Natural killer cell (primary cell): ENCODE results near the gene CCDC152. TPM values are rescaled to one million over a fixed set of nuclear protein-coding genes. Genes with fewer than 3 reads are reported as not detected.
A peak's percentile ranks its signal among the peaks of the same experiment; 100 is the strongest.

Source experiments
- ATAC-seq, 3 donors: fragments of 150-1000 bp in 2 of 3; fragments of 200-7000 bp in 1 of 3; cut with Tn5 transposase; 1 replicate in 1 of 3; 2 replicates in 2 of 3; pipeline ENCODE4 v1.10.0; 2021; ENCODE audit warnings: mild to moderate bottlenecking in 2 of 3, moderate library complexity in 2 of 3
- DNase-seq, 2 donors: peaks; one replicate each; pipeline versions ENCODE4 v3.0.0 to v3.0.0-alpha.2; 2013 to 2021; ENCODE audit warnings: mixed read lengths in 1 of 2
- H3K27ac ChIP-seq: one replicate; pipeline ENCODE4 v1.5.1; 2013; ENCODE audit warnings: mild to moderate bottlenecking, low read length
- H3K27me3 ChIP-seq: one replicate; pipeline ENCODE4 v1.6.1; 2013; ENCODE audit warnings: low read length; ENCODE audit not compliant: control insufficient read depth, insufficient read depth
- H3K36me3 ChIP-seq: one replicate; pipeline ENCODE4 v1.6.1; 2013; ENCODE audit warnings: low read length; ENCODE audit not compliant: control insufficient read depth, insufficient read depth
- H3K4me1 ChIP-seq: one replicate; pipeline ENCODE4 v1.6.1; 2013; ENCODE audit warnings: low read length; ENCODE audit not compliant: control insufficient read depth, insufficient read depth
- H3K4me3 ChIP-seq: one replicate; pipeline ENCODE4 v1.5.1; 2013; ENCODE audit warnings: low read length
- H3K9me3 ChIP-seq: one replicate; pipeline ENCODE4 v1.6.1; 2013; ENCODE audit warnings: low read length; ENCODE audit not compliant: control insufficient read depth, insufficient read depth
- H3K27ac Mint-ChIP-seq, 2 donors: one replicate each; pipeline ENCODE4 v1.8.0; 2022; ENCODE audit warnings: mild to moderate bottlenecking in 2 of 2, mixed read lengths in 2 of 2, moderate library complexity in 1 of 2
- H3K27me3 Mint-ChIP-seq, 2 donors: one replicate each; pipeline ENCODE4 v1.8.0; 2022; ENCODE audit warnings: low read depth in 2 of 2, mixed read lengths in 2 of 2
- H3K36me3 Mint-ChIP-seq: one replicate; pipeline ENCODE4 v1.8.0; 2022; ENCODE audit warnings: mixed read lengths
- H3K4me1 Mint-ChIP-seq, 2 donors: one replicate each; pipeline ENCODE4 v1.8.0; 2022; ENCODE audit warnings: mixed read lengths in 2 of 2
- H3K4me3 Mint-ChIP-seq: one replicate; pipeline ENCODE4 v1.8.0; 2022; ENCODE audit warnings: mild to moderate bottlenecking, moderate library complexity, mixed read lengths
- H3K9me3 Mint-ChIP-seq, 2 donors: one replicate each; pipeline ENCODE4 v1.8.0; 2022; ENCODE audit warnings: mixed read lengths in 2 of 2
- WGBS: methylation state at CpG from one replicate; pipeline ENCODE4 v1.1.7; 2013; ENCODE audit warnings: missing lambda C conversion rate; ENCODE audit not compliant: insufficient coverage; 5-methylcytosine and 5-hydroxymethylcytosine counted together
- intact Hi-C: fragments of 100-400 bp; cut with micrococcal nuclease; formaldehyde crosslinking; loops from one replicate; pipeline ENCODE4 v1.14.2; 2022
- total RNA-seq, 4 donors: library from RNA; stranded (reverse); fragments of 120-200 nt in 1 of 4; gene quantifications; one replicate each; pipeline versions ENCODE4 v1.2.3 to v1.2.4, GENCODE V29; 2013 to 2022
- TF ChIP-seq, protein P1 (sequence below): fragments of 200-600 bp; IDR thresholded peaks from one replicate; pipeline ENCODE4 v1.8.0; 2022; ENCODE audit warnings: antibody characterized with exemption

The CCDC152 gene
- total RNA-seq, 3 donors from 2014 or later (not counting 1 experiment from before 2014, with no cell fraction given) = 4.0 to 4.9 (median 4.0) TPM

DNA sequence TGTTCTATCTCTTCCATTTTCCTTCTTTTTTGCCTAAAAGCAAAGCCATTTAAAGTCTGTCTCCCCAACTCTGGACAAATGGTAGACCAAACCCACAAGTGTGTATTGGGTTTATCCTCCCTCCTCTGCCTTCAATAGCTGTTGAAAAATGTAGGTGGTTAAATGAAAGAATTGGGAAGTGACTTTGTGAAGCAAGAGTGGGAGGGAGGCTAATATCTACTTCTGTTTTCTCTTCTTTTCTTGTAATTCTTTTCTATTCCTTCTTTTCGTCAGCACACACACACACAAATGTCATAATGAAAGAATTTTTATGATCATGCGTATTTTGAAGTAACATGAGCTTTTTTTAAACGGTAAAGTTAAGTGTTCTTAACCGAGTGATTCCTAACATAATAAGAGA is 3.8 kb downstream of the CCDC152 start:
- Mint-ChIP-seq H3K36me3 (no peaks in the 10 kb centered on the region), H3K4me1 (peaks cover 14% of the 10 kb centered on the region in 2 donors), H3K27me3 (peaks cover 0 to 2% of the 10 kb centered on the region in 2 donors), H3K9me3 (no peaks in the 10 kb centered on the region), H3K4me3 (no peak overlapping the region), H3K27ac (no peak overlapping the region)
- Histone ChIP-seq H3K4me3 (no peak overlapping the region), H3K27me3 (no peaks in the 10 kb centered on the region), H3K9me3 (no peaks in the 10 kb centered on the region), H3K36me3 (peaks cover 3% of the 10 kb centered on the region), H3K27ac (no peak overlapping the region), H3K4me1 (no peaks in the 10 kb centered on the region)
- TF ChIP-seq, protein P1, sequence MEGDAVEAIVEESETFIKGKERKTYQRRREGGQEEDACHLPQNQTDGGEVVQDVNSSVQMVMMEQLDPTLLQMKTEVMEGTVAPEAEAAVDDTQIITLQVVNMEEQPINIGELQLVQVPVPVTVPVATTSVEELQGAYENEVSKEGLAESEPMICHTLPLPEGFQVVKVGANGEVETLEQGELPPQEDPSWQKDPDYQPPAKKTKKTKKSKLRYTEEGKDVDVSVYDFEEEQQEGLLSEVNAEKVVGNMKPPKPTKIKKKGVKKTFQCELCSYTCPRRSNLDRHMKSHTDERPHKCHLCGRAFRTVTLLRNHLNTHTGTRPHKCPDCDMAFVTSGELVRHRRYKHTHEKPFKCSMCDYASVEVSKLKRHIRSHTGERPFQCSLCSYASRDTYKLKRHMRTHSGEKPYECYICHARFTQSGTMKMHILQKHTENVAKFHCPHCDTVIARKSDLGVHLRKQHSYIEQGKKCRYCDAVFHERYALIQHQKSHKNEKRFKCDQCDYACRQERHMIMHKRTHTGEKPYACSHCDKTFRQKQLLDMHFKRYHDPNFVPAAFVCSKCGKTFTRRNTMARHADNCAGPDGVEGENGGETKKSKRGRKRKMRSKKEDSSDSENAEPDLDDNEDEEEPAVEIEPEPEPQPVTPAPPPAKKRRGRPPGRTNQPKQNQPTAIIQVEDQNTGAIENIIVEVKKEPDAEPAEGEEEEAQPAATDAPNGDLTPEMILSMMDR = no peak
- DNase-seq (no peak), ATAC-seq (no peak)
- 100% methylated on average over 2 of the region's 4 CpGs for WGBS
- intact Hi-C loops = no loop called here

DNA sequence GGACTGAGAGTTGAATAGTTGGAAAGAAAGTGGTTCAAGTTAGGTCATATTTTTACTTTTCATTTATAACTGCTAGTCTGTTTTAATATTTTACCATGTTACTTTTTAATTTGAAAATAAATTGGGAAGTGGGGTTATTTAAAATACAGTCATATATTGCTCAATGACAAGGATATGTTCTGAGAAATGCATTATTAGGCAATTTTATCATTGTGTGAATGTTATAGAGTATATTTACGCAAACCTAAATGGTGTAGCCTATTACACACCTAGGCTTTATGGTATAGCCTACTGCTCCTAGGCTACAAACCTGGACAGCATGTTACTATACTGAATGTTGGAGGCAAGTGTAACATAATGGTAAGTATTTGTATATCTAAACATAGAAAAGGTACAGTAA is 5.2 kb downstream of the CCDC152 start:
- Mint-ChIP-seq H3K27ac (no peak overlapping the region), H3K9me3 (no peaks in the 10 kb centered on the region), H3K36me3 (no peaks in the 10 kb centered on the region), H3K4me1 (peaks cover 10% of the 10 kb centered on the region in 2 donors), H3K4me3 (no peak overlapping the region), H3K27me3 (peaks cover 0 to 2% of the 10 kb centered on the region in 2 donors)
- TF ChIP-seq, protein P1 = no peak
- no peak for DNase-seq
- Histone ChIP-seq H3K27ac (no peak overlapping the region), H3K4me1 (no peaks in the 10 kb centered on the region), H3K36me3 (peaks cover 3% of the 10 kb centered on the region), H3K9me3 (no peaks in the 10 kb centered on the region), H3K4me3 (no peak overlapping the region), H3K27me3 (no peaks in the 10 kb centered on the region)
- intact Hi-C loops = no loop called here
- no CpG with 5 or more reads among the region's 1 CpG for WGBS
- no peak for ATAC-seq

DNA sequence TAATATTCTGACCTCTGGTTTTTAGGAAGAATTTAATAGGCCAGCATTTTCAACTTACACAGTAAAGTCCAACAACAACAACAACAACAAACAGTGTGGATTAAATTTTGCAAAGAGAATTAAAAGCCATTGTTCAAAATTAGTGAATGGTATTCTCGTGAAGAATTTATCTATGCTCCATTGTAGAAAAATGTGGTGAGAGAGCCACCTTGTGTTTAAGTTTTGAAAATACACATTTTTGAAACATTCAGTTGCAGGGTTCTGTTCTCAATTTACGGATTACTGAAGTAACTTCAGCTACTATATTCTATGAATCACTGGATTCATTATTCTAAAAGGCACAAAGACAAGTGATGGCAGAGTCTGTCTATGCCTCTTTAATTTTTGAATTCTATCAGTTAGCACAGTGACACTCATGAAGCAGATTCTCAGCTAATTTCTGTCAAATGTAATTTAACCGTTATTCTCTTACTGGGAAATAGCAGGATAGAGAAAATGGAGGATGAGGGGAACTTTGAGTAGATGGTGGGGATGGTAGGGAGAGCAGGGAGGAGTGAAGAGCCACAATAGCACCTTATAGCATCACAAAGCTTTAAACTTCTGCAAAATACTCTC is 11.0 kb downstream of the CCDC152 start:
- intact Hi-C loops = loop anchor here (1.0 to 5.0 kb wide), 2 partner anchors 760 to 911 kb away; no protein-coding TSS in a partner anchor
- no peaks in the 10 kb centered on the region for H3K9me3 ChIP-seq
- peak in 1 of 2 donors; percentile 46 for DNase-seq
- WGBS = 75% methylated on average over 2 of the region's 3 CpGs
- H3K27me3 Mint-ChIP-seq = peaks cover 4 to 5% of the 10 kb centered on the region in 2 donors
- no peak overlapping the region for H3K27ac ChIP-seq
- no peak overlapping the region for H3K4me3 Mint-ChIP-seq
- no peaks in the 10 kb centered on the region for H3K27me3 ChIP-seq
- H3K36me3 Mint-ChIP-seq = no peaks in the 10 kb centered on the region
- no peak overlapping the region for H3K4me3 ChIP-seq
- no peaks in the 10 kb centered on the region for H3K4me1 ChIP-seq
- peaks cover 3% of the 10 kb centered on the region for H3K36me3 ChIP-seq
- no peak overlapping the region for H3K27ac Mint-ChIP-seq
- H3K9me3 Mint-ChIP-seq = no peaks in the 10 kb centered on the region
- peak in 2 of 3 donors; percentile 44 to 53 for ATAC-seq
- no peaks in the 10 kb centered on the region for H3K4me1 Mint-ChIP-seq
- TF ChIP-seq, protein P1 = peak; percentile 71

DNA sequence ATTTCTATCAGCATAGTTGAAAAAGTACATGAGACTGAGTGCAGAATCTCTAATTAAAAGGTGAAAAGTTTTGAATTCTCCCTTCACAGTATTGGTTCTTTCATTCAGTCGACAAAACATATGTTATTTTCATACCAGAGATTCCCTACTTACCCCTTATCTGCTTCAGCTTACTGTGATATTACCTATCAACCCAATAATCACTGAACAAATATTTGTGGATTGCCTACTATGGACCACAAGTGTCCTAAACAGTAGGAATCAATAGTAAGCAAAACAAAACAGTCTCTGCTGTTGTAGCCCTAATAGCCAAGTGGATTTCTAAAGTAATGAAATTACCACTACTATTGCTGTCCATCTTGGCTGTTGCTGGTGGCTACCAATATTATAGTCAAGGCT is 11.5 kb downstream of the CCDC152 start:
- WGBS = 63% methylated on average over 1 of the region's 1 CpG
- Histone ChIP-seq H3K36me3 (no peaks in the 10 kb centered on the region), H3K4me3 (no peak overlapping the region), H3K9me3 (no peaks in the 10 kb centered on the region), H3K4me1 (no peaks in the 10 kb centered on the region), H3K27me3 (no peaks in the 10 kb centered on the region), H3K27ac (no peak overlapping the region)
- no peak for DNase-seq
- Mint-ChIP-seq H3K9me3 (no peaks in the 10 kb centered on the region), H3K4me3 (no peak overlapping the region), H3K27ac (no peak overlapping the region), H3K27me3 (peaks cover 4 to 5% of the 10 kb centered on the region in 2 donors), H3K4me1 (no peaks in the 10 kb centered on the region), H3K36me3 (no peaks in the 10 kb centered on the region)
- TF ChIP-seq, protein P1 = no peak
- intact Hi-C loops = loop anchor here (5.0 kb wide), 1 partner anchor 761 kb away; no protein-coding TSS in a partner anchor
- ATAC-seq = no peak
